ENCODE measurements around the gene OLIG2. TPM values are rescaled to one million over a fixed set of nuclear protein-coding genes. Genes with fewer than 3 reads are reported as not detected.

The OLIG2 gene
- total and polyA plus RNA-seq, 9 donors = 0.04 TPM; not detected in 8

DNA sequence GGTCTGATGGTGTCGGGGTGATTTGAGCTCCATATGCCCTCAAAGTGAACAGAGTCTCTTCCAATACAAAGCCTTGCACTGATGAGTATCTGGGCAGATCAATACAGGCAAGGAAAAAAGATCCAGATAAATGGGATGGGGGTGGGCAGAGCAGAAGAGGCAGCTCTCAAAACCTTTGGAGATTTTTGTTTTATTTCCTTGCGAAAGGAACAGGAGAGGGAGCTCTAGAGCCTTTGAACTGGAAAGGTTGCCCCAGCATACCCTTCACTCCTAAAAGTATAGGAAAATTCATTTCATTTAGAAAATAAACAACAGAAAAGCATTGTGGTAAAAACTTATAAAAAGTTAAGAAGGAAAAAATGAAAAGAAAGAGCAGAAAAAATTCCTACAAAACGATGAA, 31.4 kb upstream of the OLIG2 start:
- no CpG with 5 or more reads among the region's 3 CpGs for WGBS (ENCODE audit: insufficient coverage)
- no peak for DNase-seq
- Histone ChIP-seq H3K9me3 (replicated peaks; ENCODE audit: control insufficient read depth, low read depth, low read length) (no peaks in the 10 kb centered on the region), H3K4me3 (ENCODE audit: low read length) (no peak overlapping the region), H3K27ac (ENCODE audit: low read length) (no peak overlapping the region), H3K36me3 (ENCODE audit: control insufficient read depth, insufficient read depth, low read length) (no peaks in the 10 kb centered on the region), H3K27me3 (ENCODE audit: control insufficient read depth, insufficient read depth, low read length) (peaks cover 25% of the 10 kb centered on the region), H3K4me1 (ENCODE audit: control insufficient read depth, insufficient read depth, low read length) (no peaks in the 10 kb centered on the region)

DNA sequence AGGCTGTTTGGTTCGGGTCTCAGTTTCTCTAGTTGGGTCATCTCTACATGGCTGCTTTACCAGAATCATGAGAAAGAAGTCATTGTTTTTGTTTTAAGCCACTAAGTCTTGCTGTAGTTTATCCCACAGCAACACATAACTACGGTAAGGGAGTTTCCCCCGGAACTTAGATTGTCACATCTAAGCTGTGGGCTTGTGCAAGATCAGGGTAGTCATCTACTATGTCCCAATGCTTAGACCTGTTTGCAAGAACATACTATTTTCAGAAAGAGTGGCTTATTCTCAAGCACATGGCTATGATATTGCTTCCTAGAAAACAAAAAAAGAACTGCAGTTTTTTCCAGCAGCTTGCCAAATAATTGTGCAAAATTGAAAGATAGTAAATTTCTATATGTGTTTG, 18.0 kb upstream of the OLIG2 start:
- no peaks in the 10 kb centered on the region for H3K9me3 ChIP-seq (replicated peaks; ENCODE audit: control insufficient read depth, low read depth, low read length)
- H3K27ac ChIP-seq (ENCODE audit: low read length) = no peak overlapping the region
- no peak overlapping the region for H3K4me3 ChIP-seq (ENCODE audit: low read length)
- H3K27me3 ChIP-seq (ENCODE audit: control insufficient read depth, insufficient read depth, low read length) = peaks cover 31% of the 10 kb centered on the region
- no peaks in the 10 kb centered on the region for H3K4me1 ChIP-seq (ENCODE audit: control insufficient read depth, insufficient read depth, low read length)
- WGBS (ENCODE audit: insufficient coverage) = no CpG with 5 or more reads among the region's 3 CpGs
- no peaks in the 10 kb centered on the region for H3K36me3 ChIP-seq (ENCODE audit: control insufficient read depth, insufficient read depth, low read length)
- no peak for DNase-seq

DNA sequence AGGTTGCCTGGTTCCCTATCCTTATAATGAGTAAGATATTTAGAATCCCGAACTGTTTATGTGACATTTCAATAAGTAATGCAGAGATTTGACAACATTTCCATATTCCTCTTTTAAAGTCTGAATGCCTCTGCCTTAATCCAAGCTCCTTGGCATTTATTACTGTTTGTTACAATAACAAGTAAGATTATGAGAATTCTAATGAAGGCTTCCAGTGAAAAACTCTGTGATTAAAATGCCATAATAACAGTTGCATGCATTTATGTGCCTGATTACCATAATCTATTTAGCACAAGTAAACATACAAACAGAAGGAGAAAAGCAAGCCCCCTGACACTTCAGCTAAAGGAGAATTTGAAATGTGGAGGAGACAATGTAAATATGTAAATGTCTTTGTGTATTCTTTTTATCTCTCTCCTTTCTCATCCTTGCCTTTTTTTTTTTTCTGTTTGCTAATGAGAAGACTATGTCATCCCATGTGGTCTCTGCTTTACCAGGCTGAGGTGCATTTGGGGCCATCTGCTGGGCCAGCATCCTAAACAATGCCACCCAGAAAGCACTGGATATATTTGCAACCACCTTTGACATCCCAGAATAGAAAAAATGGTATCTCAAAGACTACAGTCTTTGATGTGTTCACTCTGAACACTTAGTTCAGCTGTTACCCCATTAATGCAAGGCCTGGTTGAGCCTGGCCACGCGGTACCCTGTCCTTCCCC, 17.2 kb upstream of the OLIG2 start:
- no peak overlapping the region for H3K4me3 ChIP-seq (ENCODE audit: low read length)
- peaks cover 36% of the 10 kb centered on the region for H3K27me3 ChIP-seq (ENCODE audit: control insufficient read depth, insufficient read depth, low read length)
- no peak for DNase-seq
- no peak overlapping the region for H3K27ac ChIP-seq (ENCODE audit: low read length)
- no peaks in the 10 kb centered on the region for H3K9me3 ChIP-seq (replicated peaks; ENCODE audit: control insufficient read depth, low read depth, low read length)
- 48% methylated on average over 2 of the region's 3 CpGs for WGBS (ENCODE audit: insufficient coverage)
- H3K36me3 ChIP-seq (ENCODE audit: control insufficient read depth, insufficient read depth, low read length) = no peaks in the 10 kb centered on the region
- H3K4me1 ChIP-seq (ENCODE audit: control insufficient read depth, insufficient read depth, low read length) = no peaks in the 10 kb centered on the region

DNA sequence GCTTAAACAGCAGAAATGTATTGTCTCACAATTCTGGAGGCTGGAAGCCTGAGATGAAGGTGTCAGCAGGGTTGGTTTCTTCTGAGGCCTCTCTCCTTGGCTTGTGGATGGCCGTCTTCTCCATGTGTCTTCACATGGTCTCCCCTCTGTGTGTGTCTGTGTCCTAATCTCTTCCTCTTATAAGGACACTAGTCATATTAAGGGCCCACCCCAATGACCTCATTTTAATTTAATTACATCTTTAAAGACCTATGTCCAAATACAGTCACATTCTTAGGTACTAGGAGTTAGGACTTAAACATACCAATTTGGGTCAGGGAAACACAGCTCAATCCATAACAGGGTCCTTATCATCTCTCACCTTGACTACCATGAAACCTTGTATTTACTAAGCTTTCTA, 14.8 kb upstream of the OLIG2 start:
- H3K4me3 ChIP-seq (ENCODE audit: low read length) = no peak overlapping the region
- no peaks in the 10 kb centered on the region for H3K36me3 ChIP-seq (ENCODE audit: control insufficient read depth, insufficient read depth, low read length)
- H3K4me1 ChIP-seq (ENCODE audit: control insufficient read depth, insufficient read depth, low read length) = no peaks in the 10 kb centered on the region
- no peak for DNase-seq
- no CpG with 5 or more reads among the region's 1 CpG for WGBS (ENCODE audit: insufficient coverage)
- no peaks in the 10 kb centered on the region for H3K9me3 ChIP-seq (replicated peaks; ENCODE audit: control insufficient read depth, low read depth, low read length)
- peaks cover 51% of the 10 kb centered on the region for H3K27me3 ChIP-seq (ENCODE audit: control insufficient read depth, insufficient read depth, low read length)
- H3K27ac ChIP-seq (ENCODE audit: low read length) = no peak overlapping the region

DNA sequence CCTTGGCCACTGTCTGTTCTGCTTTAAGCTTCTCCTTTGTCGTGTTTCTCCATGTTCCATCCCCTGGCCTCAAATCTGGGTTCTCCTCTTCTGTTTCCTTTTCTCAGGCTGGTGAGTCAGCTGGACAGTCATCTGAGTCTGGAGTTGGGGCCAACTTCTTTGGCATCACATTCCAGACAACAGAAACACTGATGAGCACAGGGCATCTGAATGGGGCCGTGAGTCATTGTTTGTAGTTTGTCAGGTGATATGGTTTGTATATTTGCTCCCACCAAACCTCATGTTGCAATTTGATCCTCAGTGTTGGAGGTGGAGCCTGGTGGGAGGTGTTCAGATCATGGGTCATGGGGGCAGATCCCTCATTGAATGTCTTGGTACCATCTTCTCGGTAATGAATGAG, 14.3 kb upstream of the OLIG2 start:
- Histone ChIP-seq H3K9me3 (replicated peaks; ENCODE audit: control insufficient read depth, low read depth, low read length) (no peaks in the 10 kb centered on the region), H3K36me3 (ENCODE audit: control insufficient read depth, insufficient read depth, low read length) (no peaks in the 10 kb centered on the region), H3K27me3 (ENCODE audit: control insufficient read depth, insufficient read depth, low read length) (peaks cover 55% of the 10 kb centered on the region), H3K27ac (ENCODE audit: low read length) (no peak overlapping the region), H3K4me3 (ENCODE audit: low read length) (no peak overlapping the region), H3K4me1 (ENCODE audit: control insufficient read depth, insufficient read depth, low read length) (no peaks in the 10 kb centered on the region)
- WGBS (ENCODE audit: insufficient coverage) = 90% methylated on average over 2 of the region's 3 CpGs
- no peak for DNase-seq

DNA sequence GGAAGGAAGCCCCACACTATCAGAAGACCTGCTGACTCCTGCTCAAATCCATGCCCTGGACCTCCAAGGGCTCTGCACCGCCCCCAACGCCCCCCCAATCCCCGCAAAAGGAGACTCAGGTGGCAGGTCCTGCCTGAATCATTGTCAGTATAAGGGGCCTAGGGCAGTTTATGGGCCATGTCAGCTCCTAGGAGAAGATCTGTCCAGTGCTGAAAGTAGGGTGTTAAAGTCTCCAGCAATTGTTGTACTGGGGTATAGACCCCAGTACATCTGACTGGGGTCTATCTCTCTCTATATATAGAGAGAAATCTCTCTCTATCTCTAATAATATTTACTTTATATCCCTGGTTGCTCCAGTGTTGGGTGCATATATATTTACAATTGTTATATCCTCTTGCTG, 12.1 kb upstream of the OLIG2 start:
- H3K27me3 ChIP-seq (ENCODE audit: control insufficient read depth, insufficient read depth, low read length) = peaks cover 66% of the 10 kb centered on the region
- H3K9me3 ChIP-seq (replicated peaks; ENCODE audit: control insufficient read depth, low read depth, low read length) = no peaks in the 10 kb centered on the region
- no peak overlapping the region for H3K27ac ChIP-seq (ENCODE audit: low read length)
- DNase-seq = no peak
- no peaks in the 10 kb centered on the region for H3K36me3 ChIP-seq (ENCODE audit: control insufficient read depth, insufficient read depth, low read length)
- WGBS (ENCODE audit: insufficient coverage) = 80% methylated on average over 1 of the region's 3 CpGs
- H3K4me3 ChIP-seq (ENCODE audit: low read length) = no peak overlapping the region
- no peaks in the 10 kb centered on the region for H3K4me1 ChIP-seq (ENCODE audit: control insufficient read depth, insufficient read depth, low read length)

DNA sequence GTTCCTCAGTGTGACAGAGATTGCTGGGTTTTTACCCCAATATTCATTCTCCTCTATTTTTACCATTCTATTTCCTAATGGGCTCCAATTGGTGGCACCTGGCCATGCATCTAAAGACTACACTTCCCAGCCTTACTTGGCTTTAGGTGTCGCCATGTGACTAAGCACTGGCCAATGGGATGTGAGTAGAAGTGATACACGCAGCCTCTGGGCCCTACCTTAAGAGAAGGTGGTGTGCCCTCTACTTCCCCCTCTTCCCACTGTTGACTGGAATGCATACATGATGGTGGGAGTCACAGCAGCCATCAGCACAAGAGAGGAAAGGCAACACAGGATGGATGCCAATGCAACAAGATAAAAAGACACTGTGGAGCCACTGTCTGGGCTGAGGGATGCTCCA, 11.4 kb upstream of the OLIG2 start:
- no peaks in the 10 kb centered on the region for H3K9me3 ChIP-seq (replicated peaks; ENCODE audit: control insufficient read depth, low read depth, low read length)
- H3K4me3 ChIP-seq (ENCODE audit: low read length) = no peak overlapping the region
- H3K4me1 ChIP-seq (ENCODE audit: control insufficient read depth, insufficient read depth, low read length) = no peaks in the 10 kb centered on the region
- no peak for DNase-seq
- H3K36me3 ChIP-seq (ENCODE audit: control insufficient read depth, insufficient read depth, low read length) = no peaks in the 10 kb centered on the region
- no peak overlapping the region for H3K27ac ChIP-seq (ENCODE audit: low read length)
- no CpG with 5 or more reads among the region's 2 CpGs for WGBS (ENCODE audit: insufficient coverage)
- H3K27me3 ChIP-seq (ENCODE audit: control insufficient read depth, insufficient read depth, low read length) = peaks cover 70% of the 10 kb centered on the region

DNA sequence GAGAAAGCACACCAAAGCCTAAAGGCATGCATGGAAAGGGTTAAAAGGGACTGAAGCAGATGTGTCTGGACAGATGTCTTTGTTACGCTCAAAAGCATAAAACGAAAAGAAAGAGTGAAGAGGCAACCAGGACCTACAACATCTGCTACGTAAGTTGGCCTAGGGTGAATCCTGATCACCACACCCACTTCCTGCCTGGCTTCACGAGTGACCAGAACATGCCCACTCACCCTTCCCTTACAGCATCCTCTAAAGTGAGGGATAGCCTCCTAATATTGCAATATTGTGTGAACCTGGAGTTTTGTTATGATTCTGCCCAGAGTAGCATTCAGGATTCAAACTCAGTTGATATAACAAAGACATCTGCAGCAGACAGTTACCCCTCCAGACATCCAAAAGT, 10.6 kb upstream of the OLIG2 start:
- H3K4me1 ChIP-seq (ENCODE audit: control insufficient read depth, insufficient read depth, low read length) = peaks cover 3% of the 10 kb centered on the region
- H3K27me3 ChIP-seq (ENCODE audit: control insufficient read depth, insufficient read depth, low read length) = peaks cover 75% of the 10 kb centered on the region
- WGBS (ENCODE audit: insufficient coverage) = no CpG with 5 or more reads among the region's 4 CpGs
- no peak for DNase-seq
- H3K4me3 ChIP-seq (ENCODE audit: low read length) = no peak overlapping the region
- H3K27ac ChIP-seq (ENCODE audit: low read length) = no peak overlapping the region
- H3K9me3 ChIP-seq (replicated peaks; ENCODE audit: control insufficient read depth, low read depth, low read length) = no peaks in the 10 kb centered on the region
- no peaks in the 10 kb centered on the region for H3K36me3 ChIP-seq (ENCODE audit: control insufficient read depth, insufficient read depth, low read length)

DNA sequence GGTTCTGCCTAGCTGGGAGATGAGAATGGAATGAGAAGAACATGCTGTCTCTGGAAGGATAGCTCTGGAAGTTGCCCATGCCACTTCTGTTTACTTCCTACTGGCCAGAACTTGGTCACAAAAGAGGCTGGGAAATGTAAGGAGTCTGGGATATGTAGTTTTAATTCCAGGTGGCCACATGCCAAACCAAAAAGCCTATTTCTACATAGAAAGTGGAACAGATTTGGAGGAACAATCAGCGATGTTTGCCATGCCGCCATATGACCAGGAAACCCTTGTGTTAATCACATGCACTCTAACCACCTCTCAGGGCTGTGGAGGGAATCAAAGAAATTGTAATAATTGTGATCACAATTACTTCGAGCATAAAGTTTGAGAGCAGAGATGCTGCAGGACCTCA, 10.0 kb upstream of the OLIG2 start:
- Histone ChIP-seq H3K36me3 (ENCODE audit: control insufficient read depth, insufficient read depth, low read length) (no peaks in the 10 kb centered on the region), H3K4me1 (ENCODE audit: control insufficient read depth, insufficient read depth, low read length) (peaks cover 7% of the 10 kb centered on the region), H3K9me3 (replicated peaks; ENCODE audit: control insufficient read depth, low read depth, low read length) (no peaks in the 10 kb centered on the region), H3K27ac (ENCODE audit: low read length) (no peak overlapping the region), H3K27me3 (ENCODE audit: control insufficient read depth, insufficient read depth, low read length) (peaks cover 77% of the 10 kb centered on the region), H3K4me3 (ENCODE audit: low read length) (no peak overlapping the region)
- no CpG with 5 or more reads among the region's 3 CpGs for WGBS (ENCODE audit: insufficient coverage)
- no peak for DNase-seq

DNA sequence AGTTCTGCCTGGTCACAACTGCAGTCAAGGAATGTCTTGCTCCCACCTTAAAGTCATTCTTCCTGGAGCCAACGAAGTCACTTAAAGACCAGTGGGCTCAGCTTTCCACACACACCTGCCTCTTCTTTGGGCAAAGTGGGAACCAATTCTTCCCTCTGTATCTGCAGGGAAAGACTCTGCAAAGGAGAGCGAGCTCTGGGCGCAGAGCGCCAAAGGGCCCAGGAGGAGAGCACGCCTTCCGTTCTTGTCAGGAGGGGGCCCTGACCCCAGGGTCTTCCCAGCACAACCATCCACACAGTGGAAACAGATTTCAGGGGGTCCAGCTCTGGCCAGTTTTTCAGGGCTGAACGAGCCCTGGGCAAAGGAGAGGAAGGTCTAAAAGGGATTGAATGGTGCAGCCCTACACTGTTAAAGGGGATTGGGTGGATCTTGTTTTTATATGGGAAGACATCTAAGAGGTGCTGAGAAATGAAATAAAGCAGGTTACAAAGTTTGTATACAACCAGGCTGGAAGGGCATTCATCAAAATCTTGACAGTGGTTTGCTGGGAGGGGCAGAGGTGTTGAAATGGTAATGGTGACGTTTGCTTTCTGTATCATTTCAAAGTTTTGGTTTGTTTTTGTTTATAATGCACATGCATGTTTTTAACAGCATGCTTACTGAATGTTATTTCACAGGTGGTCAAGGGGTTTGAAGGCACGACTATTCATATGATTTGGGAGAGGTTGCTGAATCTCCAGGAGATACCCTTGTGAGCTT, 6.8 kb upstream of the OLIG2 start:
- no peak overlapping the region for H3K4me3 ChIP-seq (ENCODE audit: low read length)

More for the DNA sequence above, 6.8 kb upstream of the OLIG2 start:
- peaks cover 91% of the 10 kb centered on the region for H3K27me3 ChIP-seq (ENCODE audit: control insufficient read depth, insufficient read depth, low read length)
- no peaks in the 10 kb centered on the region for H3K9me3 ChIP-seq (replicated peaks; ENCODE audit: control insufficient read depth, low read depth, low read length)
- DNase-seq = no peak
- WGBS (ENCODE audit: insufficient coverage) = 0% methylated on average over 4 of the region's 9 CpGs
- H3K36me3 ChIP-seq (ENCODE audit: control insufficient read depth, insufficient read depth, low read length) = no peaks in the 10 kb centered on the region
- peaks cover 20% of the 10 kb centered on the region for H3K4me1 ChIP-seq (ENCODE audit: control insufficient read depth, insufficient read depth, low read length)
- no peak overlapping the region for H3K27ac ChIP-seq (ENCODE audit: low read length)

All from muscle of leg (tissue), 11 donors.